ENCODE measurements around the gene ZG16.
"Not testable (repeated sequence)": the region's sequence is repeated elsewhere in the genome, so short reads cannot be mapped to it uniquely, and the experiment has no call there.

Gene ZG16, protein sequence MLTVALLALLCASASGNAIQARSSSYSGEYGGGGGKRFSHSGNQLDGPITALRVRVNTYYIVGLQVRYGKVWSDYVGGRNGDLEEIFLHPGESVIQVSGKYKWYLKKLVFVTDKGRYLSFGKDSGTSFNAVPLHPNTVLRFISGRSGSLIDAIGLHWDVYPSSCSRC

DNA sequence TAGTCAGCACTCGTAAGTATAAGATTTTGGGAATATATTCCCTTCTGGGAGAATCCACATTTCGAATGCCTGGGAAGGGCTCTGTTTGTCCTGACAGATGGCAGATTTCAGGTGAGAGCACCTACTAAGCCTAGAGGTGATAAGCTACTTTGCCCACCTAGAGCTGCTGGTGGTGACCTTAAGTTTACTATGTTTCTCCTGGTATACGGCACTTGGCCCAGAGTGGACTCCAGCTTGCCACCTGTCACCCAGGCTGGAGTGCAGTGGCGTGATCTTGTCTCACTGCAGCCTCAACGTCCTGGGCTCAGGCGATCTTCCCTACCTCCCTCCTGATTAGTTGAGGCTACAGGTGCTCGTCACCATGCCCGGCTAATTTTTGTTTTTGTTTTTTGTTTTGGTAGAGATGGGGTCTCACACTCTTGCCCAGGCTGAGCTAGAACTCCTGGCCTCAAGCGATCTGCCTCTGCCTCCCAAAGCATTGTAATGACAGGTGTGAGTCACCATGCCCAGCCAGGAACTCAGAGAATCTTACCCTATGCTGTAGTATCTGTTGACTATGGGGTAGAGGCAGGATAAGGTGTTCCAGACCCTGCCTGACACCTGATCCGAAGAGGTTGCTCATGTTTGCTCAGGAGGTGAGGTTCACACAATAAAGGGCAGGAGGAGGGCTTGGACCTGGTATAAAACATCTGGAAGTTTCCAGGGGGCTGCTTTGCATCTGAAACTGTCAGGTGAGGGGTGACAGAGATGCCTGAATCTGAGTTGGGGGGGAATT lies at the start of gene ZG16:
Gene ZG16, plus strand, starts transcription at position 681 of the 775 bp plus-strand sequence. CDS start 1,011 bp downstream, outside the sequence.
- DNase-seq (ENCODE audit: low read depth) = no peak

- DNase-seq (ENCODE audit: low read depth) = no peak
Measured at GRCh38 chr16:29729116-29729521, 48.9 kb upstream of the ZG16 start.

DNA sequence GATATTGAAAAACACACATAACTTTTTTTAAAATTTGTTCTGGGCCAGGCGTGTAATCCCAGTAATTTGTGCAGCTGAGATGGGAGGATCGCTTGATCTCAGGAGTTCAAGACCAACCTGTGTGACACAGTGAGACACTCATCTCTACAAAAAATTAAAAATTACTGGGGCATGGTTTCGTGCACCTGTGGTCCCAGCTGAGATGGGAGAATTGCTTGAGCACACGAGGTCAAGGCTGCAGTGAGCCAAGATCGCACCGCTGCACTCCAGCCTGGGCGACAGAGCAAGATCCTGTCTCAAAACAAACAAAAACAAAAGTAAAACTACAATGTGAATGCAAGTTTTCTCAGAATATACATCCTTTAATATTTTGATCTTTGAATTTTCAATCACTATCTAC lies 47.4 kb upstream of the ZG16 start:
- DNase-seq (ENCODE audit: low read depth) = no peak

GRCh38 chr16:29731768-29732601 lies 46.1 kb upstream of the ZG16 start:
- DNase-seq (ENCODE audit: low read depth) = not testable (repeated sequence)

DNA sequence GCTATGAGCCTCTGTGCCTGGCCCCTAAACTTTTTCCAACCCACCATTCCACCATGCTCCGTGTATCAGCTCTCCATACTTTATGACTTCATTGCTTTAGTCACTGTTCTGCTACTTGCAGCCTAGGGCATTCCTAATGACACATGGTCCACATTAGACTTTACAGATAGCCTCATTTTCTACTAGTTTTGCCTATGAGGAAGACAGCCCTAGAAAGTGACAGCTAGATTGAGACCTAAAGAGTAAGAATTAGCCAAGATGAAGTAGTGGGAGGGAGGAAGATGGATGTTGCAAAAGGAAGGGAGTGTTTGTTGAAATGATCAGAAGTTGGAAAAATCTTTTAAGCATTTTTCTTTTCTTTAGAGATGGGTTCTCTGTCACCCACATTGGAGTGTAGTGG lies 43.3 kb upstream of the ZG16 start:
- DNase-seq (ENCODE audit: low read depth) = no peak

GRCh38 chr16:29736112-29736511 lies 41.9 kb upstream of the ZG16 start:
- no peak for DNase-seq (ENCODE audit: low read depth)

GRCh38 chr16:29736764-29737163 lies 41.3 kb upstream of the ZG16 start:
- DNase-seq (ENCODE audit: low read depth) = no peak

- DNase-seq (ENCODE audit: low read depth) = no peak
Measured at GRCh38 chr16:29737713-29738112, 40.3 kb upstream of the ZG16 start.

GRCh38 chr16:29738514-29738913 lies 39.5 kb upstream of the ZG16 start:
- no peak for DNase-seq (ENCODE audit: low read depth)

DNA sequence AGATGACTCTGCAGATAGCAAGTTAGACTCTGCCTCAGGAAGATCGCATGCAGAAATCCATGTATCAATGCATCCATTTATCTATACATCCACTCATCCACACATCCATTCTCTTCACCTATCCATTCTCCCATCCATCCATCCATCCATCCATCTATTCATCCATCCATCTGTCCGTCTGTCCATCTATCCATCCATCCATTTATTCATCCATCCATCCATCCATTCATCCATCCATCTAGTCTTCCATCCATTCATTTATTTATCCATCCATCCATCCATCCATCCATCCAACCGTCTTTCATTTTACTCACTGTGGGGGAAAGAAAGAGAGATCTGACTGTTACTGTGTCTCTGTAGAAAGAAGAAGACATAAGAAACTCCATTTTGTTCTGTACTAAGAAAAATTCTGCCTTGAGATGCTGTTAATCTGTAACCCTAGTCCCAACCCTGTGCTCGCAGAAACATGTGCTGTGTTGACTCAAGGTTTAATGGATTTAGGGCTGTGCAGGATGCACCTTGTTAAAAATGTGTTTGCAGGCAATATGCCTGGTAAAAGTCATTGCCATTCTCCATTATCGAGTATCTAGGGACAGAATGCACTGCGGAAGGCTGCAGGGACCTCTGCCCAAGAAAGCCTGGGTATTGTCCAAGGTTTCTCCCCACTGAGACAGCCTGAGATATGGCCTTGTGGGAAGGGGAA lies 38.0 kb upstream of the ZG16 start:
- DNase-seq (ENCODE audit: low read depth) = not testable (repeated sequence)

GRCh38 chr16:29740630-29741015 lies 37.4 kb upstream of the ZG16 start:
- DNase-seq (ENCODE audit: low read depth) = not testable (repeated sequence)

DNA sequence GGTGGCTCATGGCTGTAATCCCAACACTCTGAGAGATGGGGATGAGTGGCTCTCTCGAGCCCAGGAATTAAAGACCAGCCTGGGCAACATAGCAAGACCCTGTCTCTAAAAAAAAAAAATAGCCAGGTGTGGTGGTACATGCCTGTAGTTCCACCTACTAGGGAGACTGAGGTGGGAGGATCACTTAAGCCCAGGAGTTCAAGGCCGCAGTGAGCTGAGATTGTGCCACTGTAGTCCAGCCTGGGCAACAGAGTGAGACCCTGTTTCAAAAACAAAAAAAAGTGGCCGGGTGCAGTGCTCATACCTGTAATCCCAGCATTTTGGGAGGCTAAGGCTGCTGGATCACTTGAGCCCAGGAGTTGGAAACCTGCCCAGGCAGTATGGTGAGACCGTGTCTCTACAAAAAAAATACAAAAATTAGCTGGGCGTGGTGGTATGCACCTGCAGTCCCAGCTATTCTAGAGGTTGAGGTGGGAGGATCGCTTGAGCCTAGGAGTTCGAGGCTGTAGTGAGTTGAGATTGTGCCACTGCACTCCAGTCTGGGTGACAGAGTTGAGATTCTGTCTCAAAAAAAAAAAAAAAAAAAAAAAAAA lies 35.3 kb upstream of the ZG16 start:
- DNase-seq (ENCODE audit: low read depth) = no peak

DNA sequence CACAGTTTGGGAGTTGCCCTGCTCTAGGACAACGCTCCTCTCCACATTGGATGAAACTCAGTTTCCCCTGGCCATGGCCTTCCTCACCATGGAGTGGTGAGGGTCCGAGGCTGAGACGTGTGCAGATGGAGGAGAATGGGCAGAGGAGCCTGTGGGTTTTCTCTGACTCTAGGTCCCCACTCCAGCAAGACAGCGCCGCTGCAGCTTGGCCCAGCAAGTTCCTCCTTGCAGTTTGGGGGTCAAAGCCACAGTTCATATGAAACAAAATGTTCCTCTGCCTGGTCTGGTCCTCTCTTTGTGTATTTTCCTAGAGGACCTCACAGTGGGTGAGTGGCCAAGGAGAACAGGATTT lies 34.6 kb upstream of the ZG16 start:
- no peak for DNase-seq (ENCODE audit: low read depth)

GRCh38 chr16:29743827-29744531 lies 34.1 kb upstream of the ZG16 start:
- no peak for DNase-seq (ENCODE audit: low read depth)

- DNase-seq (ENCODE audit: low read depth) = no peak
Measured at GRCh38 chr16:29744541-29745101, 33.4 kb upstream of the ZG16 start.

DNA sequence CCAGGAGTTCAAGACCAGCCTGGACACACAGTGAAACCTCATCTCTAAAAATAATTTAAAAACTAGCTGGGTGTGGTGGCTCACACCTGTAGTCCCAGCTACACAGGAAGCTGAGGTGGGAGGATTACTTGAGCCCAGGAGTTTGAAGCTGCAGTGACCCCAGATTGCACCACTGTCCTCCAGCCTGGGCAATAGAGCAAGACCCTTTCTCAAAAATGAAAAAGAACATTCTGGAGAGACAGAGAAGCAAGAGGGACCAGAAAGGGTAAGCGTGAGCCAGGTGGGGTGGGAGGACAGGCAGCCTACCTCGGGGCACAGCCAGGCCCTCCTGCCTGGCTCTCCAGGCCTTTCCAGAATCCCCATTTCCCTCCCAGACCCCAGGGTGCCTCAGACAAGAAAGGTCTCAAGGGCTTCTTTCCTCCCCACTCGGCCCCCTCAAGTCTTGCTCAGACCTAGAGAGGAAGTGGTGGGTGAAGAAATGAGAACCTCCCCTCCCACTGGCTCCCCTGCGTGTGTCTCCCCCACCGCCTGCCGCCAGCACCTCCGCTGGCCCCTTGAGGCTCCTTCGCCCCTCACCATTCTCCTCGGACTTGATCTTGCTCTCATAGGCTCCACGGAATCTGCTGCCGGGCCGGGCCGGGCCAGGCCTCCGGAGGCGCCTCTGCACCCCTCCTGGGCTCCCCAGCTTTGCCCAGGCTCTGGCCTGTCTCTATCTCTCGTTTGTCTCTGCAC lies 32.8 kb upstream of the ZG16 start:
- no peak for DNase-seq (ENCODE audit: low read depth)

DNA sequence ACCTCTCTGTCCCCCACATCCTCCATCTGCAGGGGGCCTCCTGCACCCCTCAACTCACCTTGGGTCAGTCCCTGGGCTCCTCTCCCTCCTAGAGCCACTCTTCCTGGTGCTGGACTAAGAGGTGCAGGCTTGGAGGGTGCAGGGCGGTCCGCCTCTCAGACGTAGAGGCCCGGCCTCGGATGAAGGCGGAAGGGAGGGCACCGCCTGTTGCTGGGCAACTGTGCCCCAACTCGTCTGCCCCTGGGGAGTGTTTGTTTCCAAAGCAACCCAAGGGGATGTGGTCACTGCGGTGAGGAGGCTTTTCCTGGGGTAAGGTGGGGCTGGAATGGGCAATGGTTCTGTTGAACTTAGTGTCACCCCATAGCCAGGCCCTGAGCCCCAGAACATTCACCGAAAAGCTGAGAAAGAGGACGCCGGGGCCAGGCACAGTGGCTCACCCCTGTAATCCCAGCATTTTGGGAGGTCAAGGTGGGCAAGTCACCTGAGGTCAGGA lies 32.2 kb upstream of the ZG16 start, which contains the start of gene C16orf54:
Gene C16orf54, minus strand, starts transcription at position 138 of the 493 bp plus-strand sequence. CDS start 1,039 bp downstream, outside the sequence.
- DNase-seq (ENCODE audit: low read depth) = peak; percentile 88

- not testable (repeated sequence) for DNase-seq (ENCODE audit: low read depth)
Measured at GRCh38 chr16:29746518-29746917, 31.5 kb upstream of the ZG16 start.

DNA sequence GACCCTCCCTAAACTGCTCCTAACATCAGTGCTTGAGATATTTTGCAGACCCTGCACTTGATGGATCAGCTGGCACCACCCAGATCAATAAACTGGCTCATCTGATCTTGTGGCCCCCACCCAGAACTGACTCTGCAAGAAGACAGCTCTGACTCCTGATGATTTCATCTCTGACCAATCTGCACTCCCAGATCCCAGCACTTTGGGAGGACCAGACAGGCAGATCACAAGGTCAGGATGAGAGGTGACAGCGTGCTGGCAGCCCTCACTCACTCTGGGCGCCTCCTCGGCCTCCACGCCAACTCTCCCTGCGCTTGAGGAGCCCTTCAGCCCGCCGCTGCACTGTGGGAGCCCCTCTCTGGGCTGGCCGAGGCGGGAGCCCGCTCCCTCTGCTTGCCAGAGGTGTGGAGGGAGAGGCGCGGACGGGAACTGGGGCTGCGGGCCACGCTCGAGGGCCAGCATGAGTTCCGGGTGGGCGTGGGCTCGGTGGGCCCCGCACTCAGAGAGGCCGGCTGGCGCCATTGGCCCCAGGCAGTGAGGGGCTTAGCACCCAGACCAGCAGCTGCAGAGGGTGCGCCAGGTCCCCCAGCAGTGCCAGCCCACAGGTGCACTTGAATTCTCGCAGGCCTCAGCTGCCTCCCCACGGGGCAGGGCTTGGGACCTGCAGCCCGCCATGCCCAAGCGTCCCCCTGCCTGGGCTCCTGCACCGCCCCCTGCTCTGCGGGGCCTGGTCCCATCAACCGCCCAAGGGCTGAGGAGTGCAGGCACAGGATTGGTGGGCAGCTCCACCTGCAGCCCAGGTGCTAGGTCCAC lies 29.9 kb upstream of the ZG16 start:
- no peak for DNase-seq (ENCODE audit: low read depth)

Data from stimulated activated CD8-positive, alpha-beta memory T cell treated with anti-CD3 and anti-CD28 coated beads, Interleukin-15, amount 100 ng/mL, for 1 hour (primary cell).